Left cardiac atrium (tissue), 4 donors: ENCODE data around the gene PRPF18. TPM values are rescaled to one million over a fixed set of nuclear protein-coding genes. Genes with fewer than 3 reads are reported as not detected.
"Not testable (repeated sequence)": the region's sequence is repeated elsewhere in the genome, so short reads cannot be mapped to it uniquely, and the experiment has no call there.

Experiments
- ATAC-seq, 2 donors: fragments of 200-7000 bp; cut with Tn5 transposase; one replicate each; pipeline ENCODE4 v1.9.1; 2020; ENCODE audit warnings: mild to moderate bottlenecking in 2 of 2, moderate library complexity in 2 of 2
- DNase-seq: peaks from one replicate; pipeline ENCODE4 v3.0.0-alpha.2; 2020
- intact Hi-C, 2 donors: fragments of 100-400 bp; cut with DNase I; formaldehyde crosslinking; loops; one replicate each; pipeline versions ENCODE4 v1.14.1 to v1.15.1; 2022 to 2023
- long read RNA-seq: library from polyadenylated mRNA; unstranded; transcript quantifications from one replicate; pipeline ENCODE4 v2.0.0, GENCODE V29; 2021
- total RNA-seq, 2 donors: library from RNA; stranded (reverse); fragmentation: NEBNext Ultra II Directional; extraction: Animal tissue kit (Norgen Biotek cat#: 25700); gene quantifications; one replicate each; pipeline ENCODE4 v1.2.1, GENCODE V29; 2021
- donor health status: DM: no; HTN: yes; CAD: no.
- donor health status: DM: no; HTN: yes; CAD: no; lungs with severe emphysema.
- donor health status: DM: yes; HTN: yes; CAD: no.
- donor health status: Dilated cardiomyopathy.

The PRPF18 gene, protein sequence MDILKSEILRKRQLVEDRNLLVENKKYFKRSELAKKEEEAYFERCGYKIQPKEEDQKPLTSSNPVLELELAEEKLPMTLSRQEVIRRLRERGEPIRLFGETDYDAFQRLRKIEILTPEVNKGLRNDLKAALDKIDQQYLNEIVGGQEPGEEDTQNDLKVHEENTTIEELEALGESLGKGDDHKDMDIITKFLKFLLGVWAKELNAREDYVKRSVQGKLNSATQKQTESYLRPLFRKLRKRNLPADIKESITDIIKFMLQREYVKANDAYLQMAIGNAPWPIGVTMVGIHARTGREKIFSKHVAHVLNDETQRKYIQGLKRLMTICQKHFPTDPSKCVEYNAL
- 10 to 100 TPM; 14.3 to 15.2 TPM for total RNA-seq
- long read RNA-seq, transcript PRPF18-202 (10 exons, 1,717 nt), result major isoform, 7 of 16 reads
- long read RNA-seq, partial matches to known transcripts, result 0 of 16 reads
- long read RNA-seq, other reads (novel, unspliced or antisense), result 9 of 16 reads

DNA sequence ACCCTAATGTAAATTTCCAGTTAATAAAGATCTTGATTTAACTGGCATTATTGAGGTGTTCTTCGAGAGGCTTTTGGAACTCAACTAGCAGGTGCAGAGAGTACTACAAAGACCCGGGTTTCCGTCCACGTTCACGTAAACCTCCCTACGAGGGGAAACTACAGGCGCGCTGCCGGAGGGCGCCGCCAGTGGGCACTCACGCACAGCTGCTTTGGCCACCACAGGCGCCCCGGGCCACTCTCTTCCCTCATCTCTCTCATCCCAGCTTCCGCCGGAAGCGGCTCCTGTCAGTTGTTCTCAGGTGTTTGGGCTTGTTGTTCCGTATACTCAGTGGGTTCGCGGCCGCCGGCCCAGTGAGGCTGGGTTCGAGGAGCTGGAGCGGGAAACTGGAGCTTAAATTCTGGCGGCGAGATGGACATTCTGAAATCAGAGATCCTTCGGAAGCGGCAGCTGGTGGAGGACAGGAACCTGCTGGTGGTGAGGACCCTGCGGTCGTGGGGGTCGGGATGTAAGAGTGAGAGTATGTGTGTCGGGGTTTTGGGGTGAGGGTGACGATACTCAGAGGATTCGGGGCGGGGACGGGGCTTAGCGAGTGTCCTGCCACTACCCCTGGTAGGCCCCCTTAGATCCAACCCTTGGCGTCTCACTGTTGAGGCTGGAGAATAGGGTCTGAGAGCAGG, at the start of gene PRPF18:
TSS of gene PRPF18 (plus strand) at position 290 of the 680 bp plus-strand sequence. CDS start at position 412, 122 bp downstream.
- intact Hi-C loops, result loop anchor here in 1 of 2 donors (5.0 kb wide), 2 partner anchors 55 to 215 kb away; no protein-coding TSS in a partner anchor
- DNase-seq (peak; percentile 94), ATAC-seq (peak; percentile 100)

DNA sequence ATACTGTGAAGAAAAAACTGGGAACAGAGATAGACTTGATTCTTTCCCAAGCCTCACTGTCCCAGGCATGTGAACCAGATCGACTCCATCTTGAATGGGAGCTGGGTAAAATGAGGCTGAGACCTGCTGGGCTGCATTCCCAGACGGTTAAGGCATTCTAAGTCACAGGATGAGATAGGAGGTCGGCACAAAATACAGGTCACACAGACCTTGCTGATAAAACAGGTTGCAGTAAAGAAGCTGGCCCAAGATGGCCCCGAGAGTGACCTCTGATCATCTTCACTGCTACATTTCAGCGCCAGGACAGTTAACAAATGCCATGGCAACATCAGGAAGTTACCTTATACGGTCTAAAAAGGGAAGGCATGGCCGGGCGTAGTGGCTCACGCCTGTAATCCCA, 48.8 kb upstream of the PRPF18 start:
- intact Hi-C loops, result loop anchor here in 1 of 2 donors (2.0 to 5.0 kb wide), 2 partner anchors 165 to 376 kb away; partner anchors contain the start of gene MCM10
- DNase-seq, ATAC-seq: not testable (repeated sequence)

DNA sequence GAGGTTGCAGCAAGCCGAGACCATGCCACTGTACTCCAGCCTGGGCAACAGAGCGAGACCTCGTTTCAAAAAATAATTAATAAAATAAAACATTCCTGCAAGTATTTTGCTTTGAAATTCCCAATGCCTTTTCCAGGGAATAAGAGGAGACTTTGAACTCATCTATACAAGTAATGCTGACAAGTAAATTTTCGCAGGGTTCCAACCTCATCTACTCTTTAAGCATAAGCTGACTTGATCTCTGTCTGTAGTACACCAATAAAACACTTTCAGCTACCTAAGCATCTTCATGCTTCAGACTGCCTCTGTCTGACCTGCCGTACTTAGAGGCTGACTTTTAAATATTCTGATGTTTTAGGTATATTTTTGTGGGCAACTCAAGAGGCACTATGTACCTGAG, 44.2 kb upstream of the PRPF18 start:
- intact Hi-C loops, result no loop called here
- DNase-seq (no peak), ATAC-seq (no peak)

DNA sequence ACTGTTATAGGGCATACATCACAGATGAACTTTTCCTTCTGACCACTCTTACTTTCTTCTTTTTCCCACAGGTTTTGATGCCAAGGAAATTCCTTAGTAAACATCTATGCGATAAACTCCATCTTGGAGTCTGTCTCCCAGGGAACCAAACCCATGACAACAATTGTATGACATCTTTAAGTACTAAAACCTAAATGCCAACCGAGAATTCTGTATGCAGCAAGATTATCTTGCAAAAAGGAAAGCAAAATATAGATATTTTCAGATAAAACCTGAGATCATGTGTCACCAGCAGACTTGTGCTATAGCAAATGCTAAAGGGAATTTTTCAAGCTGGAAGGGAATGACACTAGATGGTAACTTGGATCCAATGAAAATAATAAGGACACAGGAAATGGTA, 36.0 kb upstream of the PRPF18 start:
- intact Hi-C loops, result no loop called here
- DNase-seq (no peak), ATAC-seq (no peak)

DNA sequence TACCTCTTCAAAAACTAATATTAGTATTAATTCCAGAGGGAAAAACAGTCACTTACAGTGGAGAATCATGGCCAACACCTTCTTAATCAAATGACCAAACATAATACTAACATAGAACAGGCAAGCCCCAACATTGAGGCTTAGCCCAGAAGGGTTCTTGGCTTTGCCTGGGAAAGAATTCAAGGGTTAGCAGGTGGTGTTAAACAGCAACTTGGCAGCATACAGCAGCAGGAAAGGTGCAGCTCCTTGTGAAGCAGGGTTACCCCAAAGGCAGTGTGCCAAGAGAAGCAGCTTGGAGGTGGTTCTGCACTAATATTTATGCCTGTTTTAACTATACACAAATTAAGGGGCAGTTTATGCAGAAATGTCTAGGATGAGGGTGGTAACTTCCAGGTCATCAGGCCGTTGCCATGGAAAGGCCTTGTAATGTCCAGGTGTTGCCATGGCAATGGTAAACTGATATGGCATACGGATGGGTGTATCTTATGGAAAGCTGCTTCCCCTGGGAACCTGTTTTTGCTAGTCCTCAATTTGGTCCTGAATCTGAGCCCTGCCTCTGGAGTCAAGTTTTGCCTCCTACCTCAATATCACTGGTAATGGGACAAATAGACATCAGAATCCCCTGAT, 30.8 kb upstream of the PRPF18 start:
- intact Hi-C loops, result no loop called here
- DNase-seq (no peak), ATAC-seq (no peak)

DNA sequence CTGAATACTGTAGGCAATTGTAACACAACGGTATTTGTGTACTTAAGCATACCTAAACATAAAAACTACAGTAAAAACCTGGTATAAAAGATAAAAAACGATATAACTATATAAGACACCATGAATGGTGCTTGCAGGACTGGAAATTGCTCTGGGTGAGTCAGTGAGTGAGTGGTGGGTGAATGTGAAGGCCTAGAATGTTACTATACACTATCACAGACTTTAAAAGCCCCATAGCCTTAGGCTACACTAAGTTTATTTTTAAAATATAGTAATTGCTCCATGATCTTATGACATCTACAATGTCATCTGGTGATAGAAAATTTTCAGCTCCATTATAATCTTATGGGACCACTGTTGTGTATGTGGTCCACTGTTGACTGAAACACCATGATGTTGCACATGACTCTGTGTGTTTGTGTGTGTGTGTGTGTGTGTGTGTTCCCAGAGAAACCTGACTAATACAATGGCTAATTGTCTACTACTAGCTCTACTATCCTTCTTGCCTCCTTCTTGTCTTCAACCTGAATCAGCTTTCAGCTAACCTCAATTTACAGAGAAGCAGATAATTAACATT, 27.6 kb upstream of the PRPF18 start:
- ATAC-seq, result no peak
- intact Hi-C loops, result no loop called here

DNA sequence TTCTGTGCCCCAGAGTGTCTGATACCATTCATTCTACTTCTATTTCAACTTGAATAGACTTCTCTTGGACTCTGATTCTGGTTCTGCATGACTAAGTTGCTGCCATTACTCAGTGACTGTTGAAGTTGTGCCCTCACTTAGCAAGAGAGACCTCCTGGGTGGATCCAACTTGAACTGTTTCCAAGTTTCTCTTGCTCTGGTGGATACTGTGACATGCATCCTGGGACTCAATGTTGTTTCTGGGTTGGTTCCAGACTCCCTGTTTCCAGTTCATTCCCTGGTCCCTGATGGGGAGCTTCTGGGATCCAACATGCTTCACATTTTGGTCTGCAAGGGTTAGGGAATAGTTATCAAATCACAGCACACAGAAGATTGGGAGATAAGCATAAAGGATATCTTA, 26.2 kb upstream of the PRPF18 start:
- DNase-seq (no peak), ATAC-seq (no peak)
- intact Hi-C loops, result no loop called here

More for the DNA sequence above, 27.6 kb upstream of the PRPF18 start:
- no peak for DNase-seq

DNA sequence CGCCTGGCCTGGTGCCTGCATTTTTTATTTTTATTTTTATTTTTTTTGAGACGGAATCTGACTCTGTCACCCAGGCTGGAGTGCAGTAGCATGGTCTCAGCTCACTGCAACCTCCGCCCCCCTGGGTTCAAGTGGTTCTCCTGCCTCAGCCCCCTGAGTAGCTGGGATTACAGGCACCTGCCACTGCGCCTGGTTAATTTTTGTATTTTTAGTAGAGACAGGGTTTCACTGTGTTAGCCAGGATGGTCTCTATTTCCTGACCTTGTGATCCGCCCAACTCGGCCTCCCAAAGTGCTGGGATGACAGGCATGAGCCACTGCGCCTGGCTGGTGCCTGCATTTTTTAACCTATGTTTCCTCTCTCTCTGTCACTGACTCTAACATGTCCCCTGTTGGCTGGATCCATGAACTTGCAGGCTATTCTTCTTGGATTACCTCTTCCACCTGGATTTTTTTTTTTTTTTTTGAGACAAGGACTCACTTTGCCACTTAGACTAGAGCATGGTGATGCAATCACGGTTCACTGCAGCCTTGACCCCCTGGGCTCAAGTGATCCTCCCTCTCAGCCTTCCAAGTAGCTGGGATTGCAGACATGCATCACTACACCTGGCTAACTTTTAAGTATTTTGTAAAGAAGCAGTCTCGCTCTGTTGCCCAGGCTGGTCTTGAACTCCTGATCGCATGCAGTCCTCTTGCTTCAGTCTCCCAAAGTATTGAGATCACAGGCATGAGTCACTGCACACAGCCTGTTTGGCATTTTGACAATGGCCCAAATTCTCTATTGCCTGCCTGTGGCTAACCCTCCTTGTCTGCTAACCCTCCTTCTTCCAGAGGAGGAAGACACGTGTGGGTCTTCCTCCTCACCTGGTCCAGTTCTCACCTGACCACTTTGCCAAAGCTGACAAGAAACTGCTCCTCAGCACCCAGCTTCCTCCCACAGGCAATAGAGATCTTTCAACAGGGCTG, 23.0 kb upstream of the PRPF18 start:
- intact Hi-C loops, result no loop called here
- no peak for ATAC-seq
- no peak for DNase-seq

DNA sequence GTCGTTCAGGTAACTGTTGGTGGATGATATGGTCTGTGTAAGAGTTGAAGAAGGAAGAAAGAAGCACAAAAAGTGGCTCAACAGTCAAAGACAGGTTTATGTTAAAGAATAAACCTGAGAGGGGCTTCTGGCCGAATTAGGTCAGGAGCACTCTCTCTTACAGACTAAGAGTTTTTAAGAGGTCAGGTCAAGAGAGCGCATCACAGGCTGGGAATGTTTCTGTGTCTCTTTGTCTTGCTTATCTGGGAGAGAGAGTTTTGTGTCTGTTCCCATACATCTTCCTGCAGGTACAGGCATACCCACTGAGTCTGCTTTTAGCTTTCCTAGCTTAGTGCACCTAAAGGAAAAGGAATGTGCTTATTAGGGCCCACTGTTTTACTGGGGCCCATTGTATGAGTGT, 22.2 kb upstream of the PRPF18 start:
- intact Hi-C loops, result no loop called here
- no peak for ATAC-seq
- DNase-seq, result no peak

DNA sequence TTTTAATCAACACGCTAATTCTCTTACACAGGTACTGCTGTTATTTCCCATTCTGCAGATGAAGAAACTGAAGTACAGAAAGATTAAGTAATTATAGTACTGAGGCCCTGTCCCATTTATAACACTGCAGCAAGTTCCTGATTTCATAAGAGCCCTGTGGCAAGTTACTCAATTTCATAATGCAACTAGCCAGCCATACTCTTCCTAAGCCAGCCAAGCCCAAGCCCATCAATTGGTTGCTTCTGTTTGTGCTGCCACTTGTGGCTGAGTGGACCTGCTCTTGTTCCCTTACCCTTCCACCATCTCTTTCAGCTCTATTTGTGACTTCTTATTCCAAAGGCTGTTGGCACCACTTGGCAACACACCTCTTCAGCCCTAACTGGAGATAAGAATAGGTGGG, 19.7 kb upstream of the PRPF18 start:
- intact Hi-C loops, result no loop called here
- ATAC-seq (no peak), DNase-seq (no peak)

DNA sequence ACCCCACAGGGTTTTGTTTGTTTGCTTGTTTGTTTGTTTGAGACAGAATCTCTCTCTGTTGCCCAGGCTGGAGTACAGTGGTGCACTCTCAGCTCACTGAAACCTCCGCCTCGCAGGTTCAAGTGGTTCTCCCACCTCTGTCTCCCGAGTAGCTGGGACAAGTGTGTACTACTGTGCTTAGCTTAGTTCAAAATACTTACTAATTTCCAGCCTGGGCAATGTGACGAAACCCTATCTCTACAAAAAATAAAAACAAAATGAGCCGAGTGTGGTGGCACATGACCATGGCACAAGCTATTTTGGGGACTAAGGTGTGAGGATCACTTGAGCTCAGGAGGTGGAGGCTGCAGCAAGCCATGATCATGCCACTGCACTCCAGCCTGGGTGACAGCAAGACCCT, 15.2 kb upstream of the PRPF18 start:
- intact Hi-C loops, result no loop called here
- DNase-seq (no peak), ATAC-seq (no peak)

DNA sequence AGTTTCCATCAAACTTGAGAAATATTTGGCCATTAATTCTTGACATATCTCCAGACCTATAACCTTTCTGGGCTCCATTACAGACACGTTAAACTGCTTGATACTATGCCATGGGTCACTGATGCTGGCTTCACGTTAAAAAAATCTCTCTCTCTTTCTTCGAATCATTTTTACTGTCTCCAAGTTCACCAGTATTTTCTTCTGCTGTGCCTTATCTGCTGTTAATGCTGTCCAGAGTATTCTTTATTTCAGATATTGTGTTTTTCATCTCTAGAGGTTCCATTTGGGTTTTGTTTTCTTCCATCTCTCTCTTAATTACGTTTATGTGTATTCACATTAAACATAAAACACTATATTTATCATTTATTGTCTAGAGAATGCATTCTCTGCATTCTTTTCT, 12.8 kb upstream of the PRPF18 start:
- DNase-seq, result no peak
- intact Hi-C loops, result no loop called here
- ATAC-seq, result no peak

DNA sequence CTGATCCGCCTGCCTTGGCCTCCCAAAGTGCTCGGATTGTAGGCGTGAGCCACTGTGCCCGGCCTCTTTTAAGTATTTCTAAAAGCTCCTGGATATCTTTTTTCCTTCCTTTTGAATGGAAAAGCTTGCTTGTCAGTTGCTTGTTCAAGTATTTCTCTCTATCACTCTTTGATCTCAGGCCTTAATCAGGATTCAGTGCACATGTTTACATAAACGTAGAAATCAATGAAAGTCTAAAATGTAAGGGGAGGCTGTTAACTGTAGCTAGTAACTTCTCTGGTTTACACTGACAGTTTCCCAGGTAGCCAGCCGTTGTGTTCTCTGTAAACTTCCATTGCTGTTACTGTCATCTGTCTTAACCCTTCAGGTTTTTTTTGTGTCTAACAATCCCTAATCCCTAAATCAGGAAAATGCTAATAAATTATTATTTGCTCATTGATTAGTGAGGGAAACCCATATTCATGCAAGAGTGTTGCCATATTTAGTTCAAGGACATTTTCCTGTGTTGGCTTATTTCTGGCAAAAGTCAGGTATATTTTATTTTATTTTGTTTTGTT, 1.5 kb upstream of the PRPF18 start:
- intact Hi-C loops, result loop anchor here in 1 of 2 donors (5.0 kb wide), 2 partner anchors 53 to 213 kb away; no protein-coding TSS in a partner anchor
- no peak for ATAC-seq
- no peak for DNase-seq

DNA sequence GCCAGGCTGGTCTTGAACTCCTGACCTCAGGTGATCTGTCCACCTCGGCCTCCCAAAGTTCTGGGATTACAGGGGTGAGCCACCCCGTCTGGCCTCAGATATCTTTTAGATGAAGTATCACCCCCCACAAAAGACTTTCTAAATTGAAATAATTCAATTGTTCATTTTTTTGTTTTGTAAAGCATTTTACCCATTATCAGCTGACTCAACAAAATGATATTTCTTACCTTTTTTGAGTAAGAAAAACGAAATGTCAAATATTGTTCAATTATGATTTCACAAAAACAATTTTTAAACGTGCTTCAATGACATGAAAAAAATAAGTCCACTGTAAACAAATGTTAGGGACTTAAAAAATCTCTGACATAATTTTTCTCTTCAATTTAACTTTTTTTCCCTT, 822 bp upstream of the PRPF18 start:
- no peak for DNase-seq
- intact Hi-C loops, result loop anchor here in 1 of 2 donors (5.0 kb wide), 2 partner anchors 54 to 214 kb away; no protein-coding TSS in a partner anchor
- ATAC-seq, result no peak

DNA sequence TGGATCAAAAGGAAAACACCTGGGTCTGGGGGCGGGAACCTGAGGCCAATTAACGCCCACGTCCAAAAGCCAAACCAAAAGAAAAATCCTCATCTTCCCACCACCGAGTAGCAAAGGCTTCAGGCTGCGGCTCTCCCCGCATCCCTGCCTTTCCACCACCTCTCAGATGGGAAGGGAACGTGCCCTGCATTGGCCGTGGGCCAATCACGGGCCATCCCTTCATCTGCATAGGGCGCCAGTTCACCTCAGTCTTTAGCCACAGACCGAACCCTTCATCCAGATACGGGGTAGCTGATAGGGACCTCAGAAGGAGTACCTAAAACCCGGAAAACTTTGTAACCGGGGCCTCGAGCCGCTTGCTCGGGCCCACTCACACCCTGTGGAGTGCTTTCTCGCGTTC, 626 bp downstream of the PRPF18 start:
- intact Hi-C loops, result loop anchor here in 1 of 2 donors (5.0 kb wide), 2 partner anchors 55 to 215 kb away; no protein-coding TSS in a partner anchor
- DNase-seq (no peak), ATAC-seq (peak in 1 of 2 donors; percentile 14)

DNA sequence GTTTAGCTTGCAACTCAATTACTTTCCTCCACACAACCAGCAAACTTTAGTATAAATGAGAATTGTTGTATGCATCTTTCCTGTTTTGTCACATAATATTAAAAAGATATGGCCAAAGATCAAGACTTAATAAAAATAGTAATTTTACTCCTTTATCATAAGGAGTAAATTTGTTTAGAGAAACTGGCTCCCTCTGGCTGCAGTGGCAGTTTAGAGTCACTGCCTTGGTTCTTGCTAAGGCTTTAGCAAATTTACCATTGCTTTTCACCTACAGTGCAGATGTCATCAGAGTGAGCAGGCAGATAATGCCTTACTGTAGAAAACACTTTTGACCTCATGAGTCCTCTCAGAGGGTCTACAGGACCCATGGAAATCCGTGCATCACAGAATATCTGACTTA, 2.6 kb downstream of the PRPF18 start:
- DNase-seq, result no peak
- no peak for ATAC-seq
- intact Hi-C loops, result loop anchor here in 1 of 2 donors (5.0 kb wide), 2 partner anchors 57 to 217 kb away; no protein-coding TSS in a partner anchor

DNA sequence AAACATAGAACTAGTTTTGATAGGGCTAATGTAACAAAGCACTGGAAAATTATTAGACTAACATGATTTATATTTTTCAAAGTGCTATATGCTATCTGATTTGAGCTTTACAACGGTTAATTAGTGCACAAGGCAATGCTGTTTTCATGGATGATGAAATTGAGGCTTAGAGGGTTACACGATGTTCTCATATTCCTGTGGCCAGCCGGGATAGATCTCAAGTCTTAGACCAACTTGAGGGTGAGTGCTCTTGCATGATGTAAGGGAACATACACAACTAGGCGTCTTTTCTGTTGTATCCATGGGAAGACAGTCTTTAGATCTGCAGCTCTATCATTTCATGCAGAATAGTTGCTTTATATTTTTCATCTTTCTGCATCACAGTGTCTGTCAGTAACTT, 4.1 kb downstream of the PRPF18 start:
- intact Hi-C loops, result no loop called here
- no peak for DNase-seq
- no peak for ATAC-seq

DNA sequence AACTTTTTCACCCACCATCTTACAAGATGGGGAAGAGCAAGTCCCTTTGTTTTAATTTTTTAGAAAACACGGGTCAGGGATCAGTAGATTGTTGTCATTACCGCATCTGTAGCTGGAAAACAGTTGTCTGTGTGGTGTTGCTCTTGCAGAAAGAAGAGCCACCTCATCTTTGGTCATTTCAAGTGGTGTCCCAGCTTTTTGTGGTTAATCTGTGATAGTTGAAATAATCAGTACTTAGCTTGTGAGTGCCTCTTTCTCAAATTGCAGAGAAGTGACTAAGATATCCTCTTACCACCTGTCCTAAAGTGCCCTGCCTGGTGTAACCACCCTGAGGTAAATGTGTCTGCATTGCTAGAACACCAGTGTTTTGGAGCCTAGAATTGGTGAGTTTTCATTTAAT, 5.5 kb downstream of the PRPF18 start:
- DNase-seq (no peak), ATAC-seq (no peak)
- intact Hi-C loops, result no loop called here
